Measurements from ENCODE around the gene EML1. TPM values are rescaled to one million over a fixed set of nuclear protein-coding genes. Genes with fewer than 3 reads are reported as not detected.

EML1 gene
- total and polyA plus RNA-seq, 7 experiments from 2014 or later = not detected

DNA sequence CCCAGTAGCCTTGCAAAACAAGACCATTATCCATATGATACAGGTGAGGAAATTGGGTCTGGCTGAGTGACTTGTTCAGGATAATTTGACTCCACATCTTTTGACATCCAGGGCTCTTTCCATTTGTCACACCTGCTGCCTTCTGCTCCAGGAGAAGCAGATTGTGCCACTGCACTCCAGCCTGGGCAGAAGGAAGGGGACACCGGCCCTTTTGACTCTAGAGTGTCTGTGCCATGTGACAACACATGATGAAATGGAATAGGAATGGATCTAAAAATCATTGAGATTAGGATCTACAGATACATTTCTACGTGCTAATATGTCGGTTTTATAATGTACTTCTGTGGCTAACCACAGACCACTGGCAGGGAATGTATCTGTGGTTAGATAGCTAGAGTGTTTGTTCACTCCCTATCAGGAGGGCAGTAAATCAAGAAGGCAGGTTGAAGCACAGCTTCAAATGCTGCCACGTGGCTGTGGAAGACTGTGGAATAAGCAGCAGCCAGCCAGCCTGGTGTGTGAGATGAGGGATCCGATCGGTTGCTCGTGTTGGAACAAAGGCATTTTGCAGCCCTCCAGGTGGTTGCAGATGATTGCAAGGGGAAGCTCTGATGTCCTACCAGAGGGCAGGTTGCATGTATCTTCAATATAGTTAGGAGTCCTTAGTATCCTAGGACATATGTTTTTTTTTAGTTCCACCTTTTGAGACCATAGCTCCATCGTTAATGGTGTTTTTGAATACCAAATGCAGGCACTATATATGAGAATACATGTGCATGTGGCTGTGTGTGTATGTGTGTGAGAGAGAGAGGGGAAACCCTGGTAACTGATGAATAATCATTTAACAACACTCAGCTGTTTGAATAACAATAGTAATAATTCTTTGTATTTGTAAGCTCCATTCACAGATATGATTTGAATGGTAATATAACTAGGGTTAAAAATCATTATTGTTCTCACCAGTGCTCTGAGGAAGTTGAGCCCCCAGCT is 28.6 kb downstream of the EML1 start:
- no peaks in the 10 kb centered on the region for H3K9me3 ChIP-seq (ENCODE audit: control insufficient read depth in 2 of 3, low read length in 3 of 3)
- no peaks in the 10 kb centered on the region for H3K27me3 ChIP-seq (ENCODE audit: control insufficient read depth in 2 of 2, insufficient read depth in 2 of 2, low read length in 2 of 2)
- Mint-ChIP-seq H3K4me1 (peaks cover 12 to 33% (median 23%) of the 10 kb centered on the region in 7 donors), H3K36me3 (peaks cover 0 to 3% (median 0%) of the 10 kb centered on the region in 5 donors), H3K27me3 (peaks cover 19 to 36% (median 27%) of the 10 kb centered on the region in 5 donors), H3K9me3 (peaks cover 0 to 2% (median 0%) of the 10 kb centered on the region in 11 donors), H3K4me3 (peak overlapping the region in 5 of 10 donors; percentile 1 to 58 (median 15)), H3K27ac (no peak overlapping the region)
- ChIA-PET CTCF (no interaction called here), POLR2A (interaction anchor here (0.6 kb wide), 1 partner anchor 1287 kb away, joined by 3 read pairs; no protein-coding TSS in a partner anchor)
- ATAC-seq (no peak), DNase-seq (peak in 1 of 9 donors; percentile 5)
- H3K4me1 ChIP-seq (ENCODE audit: control insufficient read depth in 2 of 2, insufficient read depth in 2 of 2, low read length in 2 of 2) = peaks cover 4 to 11% of the 10 kb centered on the region in 2 donors
- H3K36me3 ChIP-seq (ENCODE audit: control insufficient read depth in 2 of 3, insufficient read depth in 3 of 3, low read length in 3 of 3) = no peaks in the 10 kb centered on the region
- H3K4me3 ChIP-seq (ENCODE audit: low read length) = no peak overlapping the region
- intact Hi-C loops (cut with micrococcal nuclease) = no loop called here
- no peak overlapping the region for H3K27ac ChIP-seq (ENCODE audit: low read depth, low read length)

- CTCF ChIA-PET = no interaction called here
- H3K27me3 Mint-ChIP-seq = peaks cover 13 to 35% (median 25%) of the 10 kb centered on the region in 5 donors
- intact Hi-C loops (cut with micrococcal nuclease) = no loop called here
These were observed 29.7 kb downstream of the EML1 start for GRCh38 chr14:99822800-99823455.

GRCh38 chr14:99824776-99825175 is 31.6 kb downstream of the EML1 start:
- Mint-ChIP-seq H3K27ac (no peak overlapping the region), H3K27me3 (peaks cover 13 to 34% (median 25%) of the 10 kb centered on the region in 5 donors), H3K4me1 (peaks cover 9 to 28% (median 21%) of the 10 kb centered on the region in 7 donors), H3K9me3 (peaks cover 0 to 2% (median 0%) of the 10 kb centered on the region in 11 donors), H3K36me3 (peaks cover 0 to 3% (median 0%) of the 10 kb centered on the region in 5 donors), H3K4me3 (no peak overlapping the region)
- ChIA-PET CTCF (no interaction called here), POLR2A (no interaction called here)
- Histone ChIP-seq H3K4me3 (ENCODE audit: low read length) (no peak overlapping the region), H3K27me3 (ENCODE audit: control insufficient read depth in 2 of 2, insufficient read depth in 2 of 2, low read length in 2 of 2) (no peaks in the 10 kb centered on the region), H3K36me3 (ENCODE audit: control insufficient read depth in 2 of 3, insufficient read depth in 3 of 3, low read length in 3 of 3) (no peaks in the 10 kb centered on the region), H3K9me3 (ENCODE audit: control insufficient read depth in 2 of 3, low read length in 3 of 3) (no peaks in the 10 kb centered on the region), H3K4me1 (ENCODE audit: control insufficient read depth in 2 of 2, insufficient read depth in 2 of 2, low read length in 2 of 2) (peaks cover 4 to 11% of the 10 kb centered on the region in 2 donors), H3K27ac (ENCODE audit: low read depth, low read length) (no peak overlapping the region)
- ATAC-seq = no peak
- intact Hi-C loops (cut with micrococcal nuclease) = no loop called here
- no peak for DNase-seq

More at GRCh38 chr14:99822800-99823455, 29.7 kb downstream of the EML1 start:
- Histone ChIP-seq H3K27me3 (ENCODE audit: control insufficient read depth in 2 of 2, insufficient read depth in 2 of 2, low read length in 2 of 2) (no peaks in the 10 kb centered on the region), H3K4me1 (ENCODE audit: control insufficient read depth in 2 of 2, insufficient read depth in 2 of 2, low read length in 2 of 2) (peaks cover 4 to 11% of the 10 kb centered on the region in 2 donors), H3K9me3 (ENCODE audit: control insufficient read depth in 2 of 3, low read length in 3 of 3) (no peaks in the 10 kb centered on the region), H3K36me3 (ENCODE audit: control insufficient read depth in 2 of 3, insufficient read depth in 3 of 3, low read length in 3 of 3) (no peaks in the 10 kb centered on the region), H3K4me3 (ENCODE audit: low read length) (no peak overlapping the region), H3K27ac (ENCODE audit: low read depth, low read length) (no peak overlapping the region)
- peaks cover 0 to 2% (median 0%) of the 10 kb centered on the region in 11 donors for H3K9me3 Mint-ChIP-seq
- no peak for DNase-seq
- peaks cover 12 to 33% (median 23%) of the 10 kb centered on the region in 7 donors for H3K4me1 Mint-ChIP-seq
- POLR2A ChIA-PET = no interaction called here
- H3K27ac Mint-ChIP-seq = no peak overlapping the region
- H3K36me3 Mint-ChIP-seq = peaks cover 0 to 3% (median 0%) of the 10 kb centered on the region in 5 donors
- peak overlapping the region in 1 of 10 donors; percentile 34 for H3K4me3 Mint-ChIP-seq
- ATAC-seq = no peak

GRCh38 chr14:99829450-99829849 is 36.2 kb downstream of the EML1 start:
- Histone ChIP-seq H3K4me1 (ENCODE audit: control insufficient read depth in 2 of 2, insufficient read depth in 2 of 2, low read length in 2 of 2) (no peaks in the 10 kb centered on the region), H3K27ac (ENCODE audit: low read depth, low read length) (no peak overlapping the region), H3K27me3 (ENCODE audit: control insufficient read depth in 2 of 2, insufficient read depth in 2 of 2, low read length in 2 of 2) (peaks cover 0 to 9% of the 10 kb centered on the region in 2 donors), H3K4me3 (ENCODE audit: low read length) (no peak overlapping the region), H3K9me3 (ENCODE audit: control insufficient read depth in 2 of 3, low read length in 3 of 3) (no peaks in the 10 kb centered on the region), H3K36me3 (ENCODE audit: control insufficient read depth in 2 of 3, insufficient read depth in 3 of 3, low read length in 3 of 3) (no peaks in the 10 kb centered on the region)
- peaks cover 0 to 2% (median 0%) of the 10 kb centered on the region in 11 donors for H3K9me3 Mint-ChIP-seq
- H3K4me3 Mint-ChIP-seq = no peak overlapping the region
- peaks cover 0 to 3% (median 0%) of the 10 kb centered on the region in 5 donors for H3K36me3 Mint-ChIP-seq
- no peak for DNase-seq
- H3K27ac Mint-ChIP-seq = no peak overlapping the region
- peaks cover 10 to 47% (median 21%) of the 10 kb centered on the region in 5 donors for H3K27me3 Mint-ChIP-seq
- CTCF ChIA-PET = no interaction called here
- no peak for ATAC-seq
- intact Hi-C loops (cut with micrococcal nuclease) = no loop called here
- POLR2A ChIA-PET = no interaction called here
- H3K4me1 Mint-ChIP-seq = no peaks in the 10 kb centered on the region

DNA sequence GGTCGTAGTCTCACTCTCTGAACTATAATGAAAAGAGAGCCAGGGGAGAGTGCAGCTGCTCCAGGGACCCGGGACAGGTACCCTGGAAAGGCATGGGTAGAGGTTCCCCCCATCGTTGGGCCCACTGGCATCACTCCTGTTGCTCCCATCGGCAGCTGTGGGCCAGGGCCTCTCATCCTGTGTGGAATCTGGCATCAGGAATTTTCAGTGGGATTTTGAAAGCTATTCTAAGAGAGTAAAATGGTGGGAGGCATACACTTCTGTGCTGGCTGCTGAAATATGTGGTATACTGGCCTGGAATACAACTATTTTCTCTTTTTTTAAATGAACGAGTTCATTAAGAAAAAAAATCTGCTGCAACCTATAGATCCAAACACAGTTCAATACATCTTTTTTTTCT is 38.1 kb downstream of the EML1 start:
- peaks cover 0 to 2% (median 0%) of the 10 kb centered on the region in 7 donors for H3K4me1 Mint-ChIP-seq
- no peak for DNase-seq
- CTCF ChIA-PET = no interaction called here
- no peak overlapping the region for H3K4me3 ChIP-seq (ENCODE audit: low read length)
- peaks cover 0 to 2% (median 0%) of the 10 kb centered on the region in 11 donors for H3K9me3 Mint-ChIP-seq
- no peak overlapping the region for H3K27ac ChIP-seq (ENCODE audit: low read depth, low read length)
- peaks cover 0 to 9% of the 10 kb centered on the region in 2 donors for H3K27me3 ChIP-seq (ENCODE audit: control insufficient read depth in 2 of 2, insufficient read depth in 2 of 2, low read length in 2 of 2)
- no peaks in the 10 kb centered on the region for H3K36me3 ChIP-seq (ENCODE audit: control insufficient read depth in 2 of 3, insufficient read depth in 3 of 3, low read length in 3 of 3)
- H3K27me3 Mint-ChIP-seq = peaks cover 18 to 57% (median 32%) of the 10 kb centered on the region in 5 donors
- H3K36me3 Mint-ChIP-seq = no peaks in the 10 kb centered on the region
- no peak overlapping the region for H3K27ac Mint-ChIP-seq
- H3K4me1 ChIP-seq (ENCODE audit: control insufficient read depth in 2 of 2, insufficient read depth in 2 of 2, low read length in 2 of 2) = no peaks in the 10 kb centered on the region
- POLR2A ChIA-PET = no interaction called here
- no peak overlapping the region for H3K4me3 Mint-ChIP-seq
- ATAC-seq = no peak
- H3K9me3 ChIP-seq (ENCODE audit: control insufficient read depth in 2 of 3, low read length in 3 of 3) = no peaks in the 10 kb centered on the region
- intact Hi-C loops (cut with micrococcal nuclease) = no loop called here

DNA sequence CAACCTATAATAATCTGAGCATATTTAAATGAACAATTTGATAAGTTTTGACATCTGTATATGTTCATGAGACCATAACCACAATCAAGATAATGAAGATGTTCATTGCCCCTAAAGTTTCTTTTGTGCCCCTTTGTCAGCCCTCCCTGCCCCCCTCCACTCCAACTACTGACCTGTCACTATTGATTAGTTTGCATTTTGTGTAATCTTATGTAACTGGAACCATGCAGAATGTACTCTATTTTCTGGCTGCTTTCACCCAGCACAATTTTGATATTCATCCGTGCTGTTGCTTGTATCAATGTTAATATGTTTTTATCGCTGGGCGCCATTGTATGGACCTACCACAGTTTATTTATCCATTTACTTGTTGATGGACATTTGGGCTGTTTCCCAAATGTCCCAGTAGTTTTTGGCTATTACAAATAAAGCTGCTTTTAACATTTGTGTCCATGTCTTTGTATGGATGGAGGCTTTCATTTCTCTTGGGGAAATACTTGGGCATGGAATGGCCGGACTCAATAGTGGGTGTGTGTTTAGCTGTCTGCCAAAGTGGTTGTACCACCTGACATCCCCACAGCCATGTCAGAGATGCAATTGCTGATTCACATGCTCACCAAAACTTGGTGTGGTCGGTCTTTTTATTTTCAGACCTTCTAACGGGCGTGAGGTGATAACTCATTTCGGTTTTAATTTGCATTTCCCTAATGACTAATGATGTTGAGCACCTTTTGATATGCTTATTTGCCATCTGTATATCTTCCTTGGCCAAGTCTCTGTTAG is 38.9 kb downstream of the EML1 start:
- Histone ChIP-seq H3K27ac (ENCODE audit: low read depth, low read length) (no peak overlapping the region), H3K4me3 (ENCODE audit: low read length) (no peak overlapping the region), H3K36me3 (ENCODE audit: control insufficient read depth in 2 of 3, insufficient read depth in 3 of 3, low read length in 3 of 3) (no peaks in the 10 kb centered on the region), H3K9me3 (ENCODE audit: control insufficient read depth in 2 of 3, low read length in 3 of 3) (no peaks in the 10 kb centered on the region), H3K4me1 (ENCODE audit: control insufficient read depth in 2 of 2, insufficient read depth in 2 of 2, low read length in 2 of 2) (no peaks in the 10 kb centered on the region), H3K27me3 (ENCODE audit: control insufficient read depth in 2 of 2, insufficient read depth in 2 of 2, low read length in 2 of 2) (peaks cover 0 to 14% of the 10 kb centered on the region in 2 donors)
- no peak overlapping the region for H3K27ac Mint-ChIP-seq
- H3K9me3 Mint-ChIP-seq = peaks cover 0 to 1% (median 0%) of the 10 kb centered on the region in 11 donors
- H3K4me3 Mint-ChIP-seq = no peak overlapping the region
- POLR2A ChIA-PET = no interaction called here
- H3K36me3 Mint-ChIP-seq = no peaks in the 10 kb centered on the region
- CTCF ChIA-PET = interaction anchor here (0.6 kb wide), 1 partner anchor 16 kb away, joined by 3 read pairs; no protein-coding TSS in a partner anchor
- no peak for DNase-seq
- intact Hi-C loops (cut with micrococcal nuclease) = no loop called here
- no peak for ATAC-seq
- H3K27me3 Mint-ChIP-seq = peaks cover 26 to 57% (median 34%) of the 10 kb centered on the region in 5 donors
- H3K4me1 Mint-ChIP-seq = peaks cover 0 to 2% (median 0%) of the 10 kb centered on the region in 7 donors
